Astrocyte (in vitro differentiated cells and primary cell): Measurements from ENCODE around the gene SSH2.

Experiments used
- EZH2 ChIP-seq: IDR thresholded peaks from 2 replicates; pipeline ENCODE4 v1.6.1; 2012; ENCODE audit warnings: mild to moderate bottlenecking, low read length, inconsistent platforms; ENCODE audit not compliant: insufficient read depth
- TF ChIP-seq, protein P1 (sequence below): IDR thresholded peaks from 2 replicates; pipeline ENCODE4 v1.5.1; 2011; ENCODE audit warnings: low read depth, mild to moderate bottlenecking, inconsistent platforms, low read length, moderate library complexity; ENCODE audit not compliant: insufficient read depth

DNA sequence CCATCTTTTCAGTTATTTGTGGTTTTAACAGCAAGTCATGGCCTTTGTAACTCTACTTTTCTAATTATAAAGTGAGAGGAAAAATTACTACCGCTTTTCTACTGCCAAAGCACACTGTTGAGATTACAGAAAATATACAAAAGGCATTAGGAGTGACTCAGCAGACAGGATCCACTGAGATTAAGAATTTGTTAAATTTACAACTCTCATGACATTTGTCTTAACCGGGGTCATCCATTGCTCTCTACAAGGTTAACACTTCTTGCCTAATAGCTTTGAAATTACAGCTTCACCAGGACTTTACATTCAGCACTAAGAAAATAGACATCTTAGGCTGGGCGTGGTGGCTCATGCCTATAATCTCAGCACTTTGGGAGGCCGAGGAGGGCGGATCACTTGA lies 93.4 kb downstream of the SSH2 start:
- TF ChIP-seq, protein P1, sequence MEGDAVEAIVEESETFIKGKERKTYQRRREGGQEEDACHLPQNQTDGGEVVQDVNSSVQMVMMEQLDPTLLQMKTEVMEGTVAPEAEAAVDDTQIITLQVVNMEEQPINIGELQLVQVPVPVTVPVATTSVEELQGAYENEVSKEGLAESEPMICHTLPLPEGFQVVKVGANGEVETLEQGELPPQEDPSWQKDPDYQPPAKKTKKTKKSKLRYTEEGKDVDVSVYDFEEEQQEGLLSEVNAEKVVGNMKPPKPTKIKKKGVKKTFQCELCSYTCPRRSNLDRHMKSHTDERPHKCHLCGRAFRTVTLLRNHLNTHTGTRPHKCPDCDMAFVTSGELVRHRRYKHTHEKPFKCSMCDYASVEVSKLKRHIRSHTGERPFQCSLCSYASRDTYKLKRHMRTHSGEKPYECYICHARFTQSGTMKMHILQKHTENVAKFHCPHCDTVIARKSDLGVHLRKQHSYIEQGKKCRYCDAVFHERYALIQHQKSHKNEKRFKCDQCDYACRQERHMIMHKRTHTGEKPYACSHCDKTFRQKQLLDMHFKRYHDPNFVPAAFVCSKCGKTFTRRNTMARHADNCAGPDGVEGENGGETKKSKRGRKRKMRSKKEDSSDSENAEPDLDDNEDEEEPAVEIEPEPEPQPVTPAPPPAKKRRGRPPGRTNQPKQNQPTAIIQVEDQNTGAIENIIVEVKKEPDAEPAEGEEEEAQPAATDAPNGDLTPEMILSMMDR = no peak
- TF ChIP-seq EZH2 = no peak
